K562 (cell line): ENCODE data around the gene GSS. TPM values are rescaled to one million over a fixed set of nuclear protein-coding genes. Genes with fewer than 3 reads are reported as not detected.

Source experiments
- BRCA1 ChIP-seq, 2 experiments: fragments of 450-650 bp in 1 of 2; sonication (generic) in 1 of 2; formaldehyde crosslinking in 1 of 2; IDR thresholded peaks; 2 replicates each; pipeline versions ENCODE4 v1.5.0 to v1.6.1; 2017 to 2020; ENCODE audit warnings: mild to moderate bottlenecking in 1 of 2, missing genetic modification reagents in 1 of 2
- CHAMP1 ChIP-seq: fragments of 450-650 bp; IDR thresholded peaks from 2 replicates; pipeline ENCODE4 v1.6.1; 2016; ENCODE audit warnings: mild to moderate bottlenecking
- DMBX1 ChIP-seq: fragments of 250-450 bp; sonication (Bioruptor Pico); IDR thresholded peaks from 2 replicates; pipeline ENCODE4 v1.8.0; 2022; ENCODE audit warnings: inconsistent platforms, mild to moderate bottlenecking, moderate library complexity, borderline replicate concordance
- SLC30A9 ChIP-seq: fragments of 250-450 bp; sonication (Bioruptor Pico); IDR thresholded peaks from 2 replicates; pipeline ENCODE4 v1.8.0; 2022; ENCODE audit warnings: mild to moderate bottlenecking, moderate library complexity
- TFAP4 ChIP-seq: sonication (generic); formaldehyde crosslinking; IDR thresholded peaks from 2 replicates; pipeline ENCODE4 v1.8.0; 2022; ENCODE audit warnings: missing genetic modification reagents, mild to moderate bottlenecking, moderate library complexity, borderline replicate concordance
- ZBTB40 ChIP-seq, 2 experiments: fragments of 450-650 bp in 1 of 2; sonication (generic) in 1 of 2; formaldehyde crosslinking in 1 of 2; IDR thresholded peaks; 2 replicates each; pipeline versions ENCODE4 v1.7.1 to v1.9.0; 2016 to 2022; ENCODE audit warnings: inconsistent platforms in 1 of 2, mild to moderate bottlenecking in 1 of 2, missing genetic modification reagents in 1 of 2
- polyA plus RNA-seq, 8 experiments: library from polyadenylated mRNA; depleted of rRNA in 4 of 8; stranded (reverse) in 5 of 8; unstranded in 3 of 8; fragments of >200 nt; fragmentation: Nextera tagmentation in 2 of 8; fragmentation: Illumina TruSeq in 1 of 8; extraction: Ambion mirVana in 2 of 8; extraction: Trizol in 1 of 8; gene quantifications; 2 replicates each; pipeline versions ENCODE4 v1.2.1 to v1.2.3, GENCODE V29; 2011 to 2014; ENCODE audit warnings: inconsistent platforms in 1 of 8, missing spikeins in 1 of 8
- total RNA-seq, 7 experiments: library from RNA; depleted of rRNA in 6 of 7; stranded (reverse); fragments of >200 nt in 6 of 7; fragmentation: Illumina TruSeq in 2 of 7; extraction: Trizol in 2 of 7; gene quantifications; 2 replicates each; pipeline versions ENCODE4 v1.2.1 to v1.2.3, GENCODE V29; 2011 to 2021; ENCODE audit warnings: low replicate concordance in 1 of 7

GSS gene
- total and polyA plus RNA-seq, 9 of the 15 experiments (the other 6 are each of a cell fraction or from before 2014, with no cell fraction given) = 18.4 to 165 (median 89.4) TPM

GRCh38 chr20:34951252-34951651, 4.4 kb downstream of the GSS start (continued):
- TF ChIP-seq TFAP4 (CRISPR knock-in tag) (no peak), SLC30A9 (CRISPR knock-in tag) (no peak), DMBX1 (CRISPR knock-in tag) (no peak), BRCA1 (IDR thresholded peaks at IDR 0.05) (no peak), BRCA1 (CRISPR knock-in tag; IDR thresholded peaks at IDR 0.05) (no peak), ZBTB40 (IDR thresholded peaks at IDR 0.05) (no peak), ZBTB40 (CRISPR knock-in tag; IDR thresholded peaks at IDR 0.05) (no peak), CHAMP1 (no peak)
